Measurements from ENCODE around the gene PPP1R14B. TPM values are rescaled to one million over a fixed set of nuclear protein-coding genes. Genes with fewer than 3 reads are reported as not detected.

The PPP1R14B gene
- total RNA-seq, 1 donor from 2014 or later: 144 TPM

DNA sequence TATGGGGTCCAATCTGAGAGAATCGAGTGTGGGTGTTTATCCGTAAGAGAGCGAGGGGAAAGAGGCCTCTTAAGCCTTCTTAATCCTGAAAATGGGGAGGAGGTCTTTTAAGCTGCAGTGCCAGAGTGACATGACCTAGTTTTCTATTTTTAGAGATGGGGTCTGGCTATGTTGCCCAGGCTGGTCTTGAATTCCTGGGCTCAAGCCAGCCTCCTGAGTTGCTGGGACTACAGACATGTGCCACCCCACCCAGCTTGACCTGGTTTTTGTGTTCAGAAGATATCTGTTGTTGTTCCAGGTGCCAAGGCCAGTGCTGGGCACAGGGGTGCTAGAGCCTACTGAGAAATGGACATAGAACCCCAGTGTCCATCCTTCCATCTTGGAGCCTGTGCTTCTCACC is 36.3 kb upstream of the PPP1R14B start:
- intact Hi-C loops (cut with micrococcal nuclease): no loop called here

GRCh38 chr11:64281957-64282770 is 35.4 kb upstream of the PPP1R14B start:
- intact Hi-C loops (cut with micrococcal nuclease): no loop called here

DNA sequence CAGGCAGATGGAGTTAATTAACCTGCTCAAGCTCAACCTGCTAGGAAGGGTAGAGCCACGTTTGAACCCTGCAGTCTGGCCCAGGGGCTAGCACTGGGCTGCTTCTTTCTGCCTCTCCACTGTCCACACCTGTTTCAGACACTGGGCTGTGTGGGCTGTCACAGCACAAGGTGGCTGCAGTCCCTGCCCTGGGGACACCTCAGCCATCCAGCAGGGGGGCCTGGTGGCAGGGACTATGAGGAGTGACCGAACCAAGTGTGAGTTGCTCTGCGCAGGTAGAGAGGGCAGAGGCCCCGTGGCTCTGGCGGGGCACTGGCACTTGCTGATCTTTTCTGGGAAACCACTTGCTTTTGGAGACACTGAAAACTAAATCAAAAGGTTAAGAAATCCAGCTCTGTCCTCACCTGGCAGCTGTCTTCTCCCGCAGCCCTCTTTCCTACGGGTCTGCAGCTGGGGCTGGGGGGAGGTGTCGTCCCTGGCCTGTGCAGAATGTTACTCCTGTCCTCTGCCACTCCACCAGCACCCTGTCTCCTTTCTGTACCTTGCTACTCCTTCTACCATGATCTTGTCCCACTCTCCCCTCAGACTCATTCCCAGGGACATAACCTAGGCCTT is 31.9 kb upstream of the PPP1R14B start:
- intact Hi-C loops (cut with micrococcal nuclease): no loop called here

DNA sequence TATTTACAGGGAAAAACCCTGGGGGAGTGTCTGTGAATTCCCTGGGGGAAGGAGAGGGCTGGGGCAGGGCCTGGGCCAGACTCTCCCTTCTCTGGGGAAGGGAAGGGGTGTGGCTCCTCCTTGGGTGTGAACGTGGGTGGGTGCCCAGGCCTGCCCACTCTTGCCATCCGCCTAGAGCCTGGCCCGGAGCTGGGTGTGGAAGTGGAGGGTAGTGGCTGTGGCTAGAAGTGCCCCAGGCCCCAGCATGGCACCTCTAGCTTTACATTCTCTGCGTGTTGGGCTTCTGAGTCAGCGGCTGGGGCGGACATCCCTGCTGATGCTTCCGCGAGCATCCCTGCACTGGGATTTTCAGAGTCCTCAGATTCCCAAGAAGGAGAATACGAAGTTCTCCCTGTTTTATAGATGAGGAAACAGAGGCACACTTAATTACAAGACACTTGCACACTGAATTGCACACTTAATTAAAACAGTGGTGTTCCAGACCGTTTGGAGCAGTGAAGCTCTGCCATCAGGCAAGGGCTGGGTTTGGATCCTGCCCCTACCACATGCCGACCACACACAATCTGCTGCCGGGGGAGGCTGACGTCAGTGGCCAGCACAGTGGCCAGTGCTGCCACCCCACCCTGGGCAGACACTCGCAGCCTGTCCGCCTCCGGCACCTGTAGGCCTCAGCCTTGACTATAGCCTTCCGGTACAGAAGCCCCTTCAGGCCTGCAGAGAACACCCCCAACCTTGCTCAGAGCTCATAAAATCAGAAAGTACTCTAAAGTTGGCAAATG is 30.1 kb upstream of the PPP1R14B start:
- intact Hi-C loops (cut with micrococcal nuclease): no loop called here

DNA sequence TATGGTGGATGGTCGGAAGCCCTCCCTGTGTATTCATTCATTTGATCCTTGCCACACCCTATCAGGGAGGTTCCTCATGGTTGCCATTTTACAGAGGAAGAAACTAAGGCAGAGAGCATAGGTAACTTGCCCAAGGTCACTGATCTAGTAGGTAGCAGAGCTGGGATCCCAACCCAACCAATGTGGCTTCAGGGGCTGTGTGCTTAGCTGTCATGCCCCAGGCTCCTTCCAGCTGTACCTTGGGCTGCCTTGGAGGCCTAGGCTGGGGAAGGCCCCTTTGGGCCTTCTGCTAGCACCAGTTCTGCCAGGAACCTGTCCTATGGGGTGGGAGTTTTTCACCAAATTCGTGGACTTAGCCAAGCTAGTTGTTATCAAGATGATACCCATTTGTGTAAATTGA is 29.1 kb upstream of the PPP1R14B start:
- intact Hi-C loops (cut with micrococcal nuclease): no loop called here

DNA sequence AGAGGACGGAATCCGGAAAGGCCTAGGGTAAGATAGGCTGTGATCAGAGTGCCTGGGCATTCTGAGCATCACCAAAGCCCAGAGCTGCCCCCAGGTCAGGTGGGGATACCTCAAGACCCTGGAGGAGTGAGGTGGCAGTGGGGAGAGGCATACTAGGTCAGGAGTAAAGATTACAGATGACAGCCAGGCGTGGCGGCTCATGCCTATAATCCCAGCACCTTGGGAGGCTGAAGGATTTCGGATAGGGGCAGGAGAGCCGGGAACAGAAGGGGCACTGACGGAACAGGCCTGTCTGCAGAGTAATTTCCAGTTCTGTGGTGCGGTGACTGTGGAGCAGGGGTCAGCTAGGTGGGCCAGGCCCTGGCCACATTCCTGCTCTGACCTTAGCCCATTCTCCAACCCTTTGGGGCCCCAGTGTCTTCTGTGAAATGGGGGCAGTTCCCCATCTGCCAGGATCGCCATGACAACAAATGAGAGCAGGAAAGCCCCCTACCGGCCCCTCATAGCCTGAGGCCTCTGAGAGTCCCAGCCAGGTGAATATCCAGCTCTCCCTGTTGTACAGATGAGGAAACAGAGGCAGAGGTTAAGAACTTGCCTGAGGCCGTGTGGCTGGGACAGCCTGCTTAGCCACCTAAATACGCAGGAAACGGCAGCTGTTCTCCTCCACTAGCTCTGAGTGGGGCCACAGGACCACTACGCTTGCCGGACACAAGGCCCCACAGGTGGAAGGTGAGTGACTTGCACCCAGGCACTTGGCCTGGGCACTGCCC is 28.5 kb upstream of the PPP1R14B start:
- intact Hi-C loops (cut with micrococcal nuclease): no loop called here

- intact Hi-C loops (cut with micrococcal nuclease): loop anchor here (1.0 to 2.0 kb wide), 8 partner anchors 16 to 71 kb away; partner anchors contain the start of genes CCDC88B, ESRRA, FERMT3 and FKBP2
These were observed 22.9 kb upstream of the PPP1R14B start for GRCh38 chr11:64269540-64270220.

DNA sequence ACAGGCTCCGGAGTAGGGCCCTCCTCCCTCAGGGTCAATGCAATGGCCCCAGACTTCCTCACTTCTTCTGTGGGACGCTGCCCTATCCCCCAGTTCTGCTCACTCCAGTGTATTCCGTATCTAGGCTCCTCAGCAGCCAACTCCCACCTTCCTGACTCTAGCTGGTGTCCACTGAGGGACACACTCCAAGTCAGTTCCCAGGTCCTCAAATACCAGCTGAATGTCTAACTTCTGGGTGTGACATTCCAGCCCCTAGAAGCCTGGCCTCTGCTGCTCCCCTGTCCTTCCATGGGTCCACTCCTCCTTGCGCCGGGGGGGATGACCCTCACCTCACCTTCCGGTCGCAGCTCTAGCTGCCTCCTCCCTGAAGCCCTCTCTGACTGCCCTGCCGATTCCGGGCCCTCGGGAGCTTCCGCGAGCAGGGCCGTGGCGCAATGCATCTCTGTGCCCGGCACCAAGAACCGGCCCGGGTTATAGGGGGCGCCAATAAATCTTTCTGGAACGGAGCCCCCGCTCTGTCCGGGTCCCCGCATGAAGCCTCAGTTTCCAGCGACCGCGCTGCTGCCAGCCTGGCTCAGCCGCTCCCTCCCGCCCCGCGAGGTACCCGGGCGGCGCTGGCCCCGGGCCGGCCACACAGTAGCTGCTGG is 22.3 kb upstream of the PPP1R14B start:
- intact Hi-C loops (cut with micrococcal nuclease): loop anchor here (1.0 to 2.0 kb wide), 3 partner anchors 18 to 62 kb away; partner anchors contain the start of genes FERMT3, NUDT22, PLCB3 and TRPT1

DNA sequence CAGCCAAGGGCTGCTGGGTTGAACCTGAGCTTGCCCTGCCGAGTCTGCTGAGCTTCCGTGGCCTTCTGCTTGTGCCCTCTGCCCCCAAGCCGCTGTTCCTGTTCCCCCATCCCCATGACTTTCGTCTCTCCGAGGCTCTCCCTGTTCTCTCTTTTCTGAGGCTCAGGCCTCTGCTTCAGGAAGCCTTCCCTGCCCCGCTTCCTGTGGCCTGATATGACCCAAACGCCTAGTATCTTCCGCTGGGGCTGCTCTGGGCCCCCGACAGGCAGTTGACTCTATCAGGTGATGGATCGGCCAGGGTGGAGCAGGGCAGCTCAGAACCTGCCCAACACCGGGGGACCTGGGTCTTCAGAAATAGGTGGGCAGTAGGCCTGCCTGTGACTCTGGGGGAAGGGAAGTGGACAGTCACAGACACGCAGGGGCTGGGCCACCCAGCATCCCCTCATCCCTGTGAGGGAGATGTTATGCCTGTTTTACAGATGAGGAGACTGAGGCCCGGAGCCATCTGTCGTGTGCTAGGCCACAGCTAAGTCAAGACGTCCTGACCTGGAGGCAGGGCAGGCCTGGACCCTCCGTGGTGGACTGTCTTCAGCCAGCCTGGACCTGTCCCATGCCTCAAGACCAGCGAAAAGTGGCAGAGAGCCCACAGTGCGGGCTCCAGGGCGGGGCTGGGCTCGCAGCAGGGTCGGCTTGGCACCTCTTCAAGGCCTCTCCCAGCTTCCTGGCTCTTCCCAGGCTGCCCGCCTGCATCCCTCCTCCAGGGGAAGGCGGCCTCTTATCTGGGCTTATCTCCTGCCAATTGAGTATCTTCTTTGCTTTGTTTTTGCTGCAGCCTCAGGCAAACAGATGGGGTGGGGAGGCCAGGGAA is 21.5 kb upstream of the PPP1R14B start:
- intact Hi-C loops (cut with micrococcal nuclease): loop anchor here (2.0 kb wide), 1 partner anchor 61 kb away; the partner anchor contains the start of gene FERMT3

GRCh38 chr11:64267207-64267945 is 20.6 kb upstream of the PPP1R14B start:
- intact Hi-C loops (cut with micrococcal nuclease): no loop called here

GRCh38 chr11:64266339-64266738 is 19.6 kb upstream of the PPP1R14B start:
- intact Hi-C loops (cut with micrococcal nuclease): no loop called here

- intact Hi-C loops (cut with micrococcal nuclease): no loop called here
These were observed 18.7 kb upstream of the PPP1R14B start for GRCh38 chr11:64265176-64266160.

GRCh38 chr11:64264371-64264852 is 17.7 kb upstream of the PPP1R14B start:
- intact Hi-C loops (cut with micrococcal nuclease): no loop called here

GRCh38 chr11:64263947-64264317 is 17.2 kb upstream of the PPP1R14B start:
- intact Hi-C loops (cut with micrococcal nuclease): no loop called here

DNA sequence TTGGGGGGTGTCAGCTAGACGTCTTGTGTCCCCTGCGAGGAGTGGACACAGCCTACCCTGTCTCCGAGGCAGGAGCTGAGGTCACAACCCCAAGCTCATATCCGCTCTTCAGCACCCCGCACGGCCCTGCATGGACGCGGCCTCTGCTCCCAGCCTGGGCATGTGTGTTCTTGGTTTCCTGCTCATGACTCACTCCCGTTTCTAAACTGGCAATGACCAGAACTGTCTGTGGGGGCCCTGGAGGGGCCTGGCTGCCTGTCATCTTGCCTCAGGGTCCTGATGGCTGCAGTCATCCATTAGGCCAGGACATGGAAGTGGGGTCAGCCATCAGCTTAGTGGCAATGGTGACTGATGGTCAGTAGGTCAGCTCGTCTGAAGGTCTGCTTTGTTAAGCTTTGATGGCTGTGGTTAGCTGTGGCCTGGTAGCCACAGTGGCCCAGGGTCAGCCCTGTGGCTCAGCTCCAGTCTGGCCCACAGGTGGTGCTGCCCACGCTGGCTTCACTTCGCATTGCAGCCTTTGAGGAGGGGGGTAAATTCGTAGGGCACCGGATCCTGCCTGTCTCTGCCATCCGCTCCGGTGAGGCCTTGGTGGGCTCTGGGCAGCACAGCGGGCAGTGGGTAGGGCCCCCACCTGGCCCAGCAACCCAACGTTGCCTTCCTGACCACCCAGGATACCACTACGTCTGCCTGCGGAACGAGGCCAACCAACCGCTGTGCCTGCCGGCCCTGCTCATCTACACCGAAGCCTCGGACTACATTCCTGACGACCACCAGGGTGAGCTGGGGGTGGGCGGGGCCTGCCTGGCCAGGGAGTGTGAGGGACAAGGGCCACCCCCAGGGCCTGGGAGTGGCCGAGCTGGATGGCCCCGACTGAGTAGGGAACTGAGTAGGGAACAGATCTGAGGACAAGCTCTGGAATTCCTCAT is 16.5 kb upstream of the PPP1R14B start:
- intact Hi-C loops (cut with micrococcal nuclease): no loop called here

All from T-helper 2 cell treated with Interferon-gamma antibody and Interleukin-4, amounts not matched to agents 100 ng/mL and 5 ng/mL, for 36 hours (primary cell).